Right cardiac atrium (tissue), 5 donors: ENCODE results near the gene LIMK2. TPM values are rescaled to one million over a fixed set of nuclear protein-coding genes. Genes with fewer than 3 reads are reported as not detected.

Source experiments
- ATAC-seq, 2 donors: fragments of 200-7000 bp; cut with Tn5 transposase; one replicate each; pipeline versions ENCODE4 v1.8.0 to v1.9.1; 2020; ENCODE audit warnings: moderate library complexity in 2 of 2, mild to moderate bottlenecking in 1 of 2
- DNase-seq, 3 donors: peaks; one replicate each; pipeline ENCODE4 v3.0.0-alpha.2; 2020
- H3K27ac ChIP-seq: one replicate; pipeline ENCODE4 v1.5.1; 2013; ENCODE audit warnings: mild to moderate bottlenecking, low read length, control low read depth, moderate library complexity
- H3K27me3 ChIP-seq: one replicate; pipeline ENCODE4 v1.6.1; 2013; ENCODE audit not compliant: control insufficient read depth, insufficient read depth
- H3K4me1 ChIP-seq: one replicate; pipeline ENCODE4 v1.6.1; 2013; ENCODE audit warnings: low read length; ENCODE audit not compliant: control insufficient read depth, insufficient read depth
- H3K4me3 ChIP-seq: one replicate; pipeline ENCODE4 v1.5.1; 2013; ENCODE audit warnings: low read length, control low read depth
- H3K9me3 ChIP-seq: one replicate; pipeline ENCODE4 v1.6.1; 2013; ENCODE audit warnings: low read length; ENCODE audit not compliant: control insufficient read depth
- WGBS: extraction: QIAGEN DNeasy Blood & Tissue Kit; methylation state at CpG from one replicate; pipeline ENCODE4 v1.1.7; 2013; 5-methylcytosine and 5-hydroxymethylcytosine counted together
- intact Hi-C, 4 donors: fragments of 100-400 bp; cut with DNase I; formaldehyde crosslinking; loops; one replicate each; pipeline versions ENCODE4 v1.11.0 to v1.14.0; 2022 to 2023
- polyA plus RNA-seq: library from polyadenylated mRNA; stranded (reverse); fragments of 200-250 nt; gene quantifications from one replicate; pipeline ENCODE4 v1.2.3, GENCODE V29; 2013
- total RNA-seq, 4 donors: library from RNA; stranded (reverse); fragmentation: NEBNext Ultra II Directional; extraction: Animal tissue kit (Norgen Biotek cat#: 25700); gene quantifications; one replicate each; pipeline ENCODE4 v1.2.1, GENCODE V29; 2021
- donor health status: healthy with polysubstance abuse.
- donor health status: DM: no; HTN: yes; CAD: no.
- donor health status: DM: no; HTN: no; CAD: no.
- donor health status: DM: no; HTN: yes; CAD: no; lungs with severe emphysema.
- donor health status: DM: yes; HTN: yes; CAD: no.

Gene LIMK2
- total and polyA plus RNA-seq, 5 donors, result 6.5 to 12.1 (median 10.2) TPM

DNA sequence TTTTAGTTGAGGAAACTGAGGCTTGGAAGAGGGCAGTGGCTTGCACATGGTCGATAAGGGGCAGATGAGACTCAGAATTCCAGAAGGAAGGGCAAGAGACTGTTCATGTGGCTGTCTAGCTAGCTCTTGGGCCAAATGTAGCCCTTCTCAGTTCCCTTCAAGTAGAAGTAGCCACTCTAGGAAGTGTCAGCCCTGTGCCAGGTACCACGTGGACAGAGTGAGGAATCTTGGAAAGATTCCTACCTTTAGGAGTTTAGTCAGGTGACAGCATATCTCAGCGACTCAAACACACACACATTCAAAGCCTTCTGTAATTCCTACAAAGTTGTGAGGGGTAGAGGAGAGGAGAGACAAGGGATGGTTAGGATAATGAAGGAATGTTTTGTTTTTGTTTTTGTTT is 61.9 kb downstream of the LIMK2 start:
- DNase-seq (no peak), ATAC-seq (no peak)
- Histone ChIP-seq H3K9me3 (no peaks in the 10 kb centered on the region), H3K27me3 (no peaks in the 10 kb centered on the region), H3K4me1 (no peaks in the 10 kb centered on the region), H3K27ac (no peak overlapping the region), H3K4me3 (no peak overlapping the region)
- intact Hi-C loops, result loop anchor here in 2 of 4 donors (5.0 kb wide), 2 partner anchors 57 to 62 kb away; partner anchors contain the start of gene LIMK2 (in 1 of the 2)
- WGBS, result 82% methylated on average over 3 of the region's 3 CpGs

DNA sequence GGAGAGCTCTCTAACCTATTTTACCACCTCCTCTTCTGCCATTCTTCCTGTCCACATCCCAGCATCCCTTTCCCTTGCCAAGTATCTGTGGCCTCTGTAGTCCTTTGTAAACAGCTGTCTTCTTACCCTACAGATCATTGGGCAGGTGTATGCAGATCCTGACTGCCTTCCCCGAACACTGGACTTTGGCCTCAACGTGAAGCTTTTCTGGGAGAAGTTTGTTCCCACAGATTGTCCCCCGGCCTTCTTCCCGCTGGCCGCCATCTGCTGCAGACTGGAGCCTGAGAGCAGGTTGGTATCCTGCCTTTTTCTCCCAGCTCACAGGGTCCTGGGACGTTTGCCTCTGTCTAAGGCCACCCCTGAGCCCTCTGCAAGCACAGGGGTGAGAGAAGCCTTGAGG is 62.9 kb downstream of the LIMK2 start:
- no peak overlapping the region for H3K4me3 ChIP-seq
- WGBS, result 88% methylated on average over 6 of the region's 6 CpGs
- no peaks in the 10 kb centered on the region for H3K4me1 ChIP-seq
- no peak overlapping the region for H3K27ac ChIP-seq
- DNase-seq, result no peak
- no peak for ATAC-seq
- H3K9me3 ChIP-seq, result no peaks in the 10 kb centered on the region
- H3K27me3 ChIP-seq, result no peaks in the 10 kb centered on the region
- intact Hi-C loops, result no loop called here

- 75% methylated on average over 5 of the region's 5 CpGs for WGBS
Observed at GRCh38 chr22:31275576-31275975, 63.5 kb downstream of the LIMK2 start.

GRCh38 chr22:31276426-31277167 is 64.5 kb downstream of the LIMK2 start:
- ATAC-seq, result no peak
- H3K9me3 ChIP-seq, result no peaks in the 10 kb centered on the region
- H3K4me3 ChIP-seq, result no peak overlapping the region
- no peak overlapping the region for H3K27ac ChIP-seq
- H3K27me3 ChIP-seq, result no peaks in the 10 kb centered on the region
- intact Hi-C loops, result no loop called here
- no peak for DNase-seq
- 94% methylated on average over 67 of the region's 69 CpGs for WGBS
- H3K4me1 ChIP-seq, result no peaks in the 10 kb centered on the region

More at GRCh38 chr22:31275576-31275975, 63.5 kb downstream of the LIMK2 start:
- no peak for DNase-seq
- ATAC-seq, result no peak
- Histone ChIP-seq H3K4me1 (no peaks in the 10 kb centered on the region), H3K27ac (no peak overlapping the region), H3K4me3 (no peak overlapping the region), H3K27me3 (no peaks in the 10 kb centered on the region), H3K9me3 (no peaks in the 10 kb centered on the region)
- intact Hi-C loops, result no loop called here

DNA sequence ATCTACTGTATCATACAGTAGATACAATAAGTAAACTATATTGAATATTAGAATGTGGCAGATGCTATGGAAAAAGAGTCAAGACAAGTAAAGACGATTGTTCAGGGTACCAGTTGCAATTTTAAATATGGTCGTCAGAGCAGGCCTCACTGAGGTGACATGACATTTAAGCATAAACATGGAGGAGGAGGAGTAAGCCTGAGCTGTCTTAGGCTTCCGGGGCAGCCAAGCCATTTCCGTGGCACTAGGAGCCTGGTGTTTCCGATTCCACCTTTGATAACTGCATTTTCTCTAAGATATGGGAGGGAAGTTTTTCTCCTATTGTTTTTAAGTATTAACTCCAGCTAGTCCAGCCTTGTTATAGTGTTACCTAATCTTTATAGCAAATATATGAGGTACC is 65.6 kb downstream of the LIMK2 start:
- Histone ChIP-seq H3K4me3 (no peak overlapping the region), H3K27ac (no peak overlapping the region), H3K27me3 (no peaks in the 10 kb centered on the region), H3K4me1 (no peaks in the 10 kb centered on the region), H3K9me3 (no peaks in the 10 kb centered on the region)
- intact Hi-C loops, result no loop called here
- DNase-seq (no peak), ATAC-seq (no peak)
- WGBS, result 80% methylated on average over 5 of the region's 5 CpGs

DNA sequence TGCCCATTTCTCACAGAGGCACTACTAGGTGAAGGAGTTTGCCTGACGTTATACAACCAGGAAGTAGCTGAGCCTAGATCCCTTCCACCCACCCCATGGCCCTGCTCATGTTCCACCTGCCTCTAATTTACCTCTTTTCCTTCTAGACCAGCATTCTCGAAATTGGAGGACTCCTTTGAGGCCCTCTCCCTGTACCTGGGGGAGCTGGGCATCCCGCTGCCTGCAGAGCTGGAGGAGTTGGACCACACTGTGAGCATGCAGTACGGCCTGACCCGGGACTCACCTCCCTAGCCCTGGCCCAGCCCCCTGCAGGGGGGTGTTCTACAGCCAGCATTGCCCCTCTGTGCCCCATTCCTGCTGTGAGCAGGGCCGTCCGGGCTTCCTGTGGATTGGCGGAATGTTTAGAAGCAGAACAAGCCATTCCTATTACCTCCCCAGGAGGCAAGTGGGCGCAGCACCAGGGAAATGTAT is 66.1 kb downstream of the LIMK2 start:
- WGBS, result 85% methylated on average over 9 of the region's 9 CpGs
- Histone ChIP-seq H3K27ac (no peak overlapping the region), H3K4me1 (no peaks in the 10 kb centered on the region), H3K4me3 (no peak overlapping the region), H3K27me3 (no peaks in the 10 kb centered on the region), H3K9me3 (no peaks in the 10 kb centered on the region)
- no peak for DNase-seq
- intact Hi-C loops, result no loop called here
- ATAC-seq, result no peak

DNA sequence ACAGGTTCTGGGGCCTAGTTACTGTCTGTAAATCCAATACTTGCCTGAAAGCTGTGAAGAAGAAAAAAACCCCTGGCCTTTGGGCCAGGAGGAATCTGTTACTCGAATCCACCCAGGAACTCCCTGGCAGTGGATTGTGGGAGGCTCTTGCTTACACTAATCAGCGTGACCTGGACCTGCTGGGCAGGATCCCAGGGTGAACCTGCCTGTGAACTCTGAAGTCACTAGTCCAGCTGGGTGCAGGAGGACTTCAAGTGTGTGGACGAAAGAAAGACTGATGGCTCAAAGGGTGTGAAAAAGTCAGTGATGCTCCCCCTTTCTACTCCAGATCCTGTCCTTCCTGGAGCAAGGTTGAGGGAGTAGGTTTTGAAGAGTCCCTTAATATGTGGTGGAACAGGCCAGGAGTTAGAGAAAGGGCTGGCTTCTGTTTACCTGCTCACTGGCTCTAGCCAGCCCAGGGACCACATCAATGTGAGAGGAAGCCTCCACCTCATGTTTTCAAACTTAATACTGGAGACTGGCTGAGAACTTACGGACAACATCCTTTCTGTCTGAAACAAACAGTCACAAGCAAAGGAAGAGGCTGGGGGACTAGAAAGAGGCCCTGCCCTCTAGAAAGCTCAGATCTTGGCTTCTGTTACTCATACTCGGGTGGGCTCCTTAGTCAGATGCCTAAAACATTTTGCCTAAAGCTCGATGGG is 66.7 kb downstream of the LIMK2 start:
- no peak for DNase-seq
- Histone ChIP-seq H3K4me1 (no peaks in the 10 kb centered on the region), H3K27me3 (no peaks in the 10 kb centered on the region), H3K4me3 (no peak overlapping the region), H3K27ac (no peak overlapping the region), H3K9me3 (no peaks in the 10 kb centered on the region)
- 70% methylated on average over 6 of the region's 6 CpGs for WGBS
- intact Hi-C loops, result no loop called here
- ATAC-seq, result no peak

GRCh38 chr22:31279327-31279669 is 67.2 kb downstream of the LIMK2 start:
- H3K27me3 ChIP-seq, result no peaks in the 10 kb centered on the region
- DNase-seq, result no peak
- H3K4me1 ChIP-seq, result no peaks in the 10 kb centered on the region
- H3K4me3 ChIP-seq, result no peak overlapping the region
- H3K9me3 ChIP-seq, result no peaks in the 10 kb centered on the region
- no peak overlapping the region for H3K27ac ChIP-seq
- intact Hi-C loops, result no loop called here
- no peak for ATAC-seq

GRCh38 chr22:31279821-31280505 is 67.9 kb downstream of the LIMK2 start:
- H3K4me1 ChIP-seq, result no peaks in the 10 kb centered on the region
- no peak for DNase-seq
- H3K9me3 ChIP-seq, result no peaks in the 10 kb centered on the region
- intact Hi-C loops, result no loop called here
- H3K27ac ChIP-seq, result no peak overlapping the region
- no peaks in the 10 kb centered on the region for H3K27me3 ChIP-seq
- ATAC-seq, result no peak
- H3K4me3 ChIP-seq, result no peak overlapping the region

- Histone ChIP-seq H3K4me1 (no peaks in the 10 kb centered on the region), H3K27ac (peak overlapping the region; percentile 21), H3K4me3 (no peak overlapping the region), H3K27me3 (no peaks in the 10 kb centered on the region), H3K9me3 (no peaks in the 10 kb centered on the region)
- no peak for DNase-seq
- WGBS, result 44% methylated on average over 4 of the region's 4 CpGs
- intact Hi-C loops, result no loop called here
- peak; percentile 12 to 47 for ATAC-seq
Observed at GRCh38 chr22:31281733-31282132, 69.6 kb downstream of the LIMK2 start.

- Histone ChIP-seq H3K4me3 (no peak overlapping the region), H3K9me3 (no peaks in the 10 kb centered on the region), H3K4me1 (no peaks in the 10 kb centered on the region), H3K27me3 (no peaks in the 10 kb centered on the region), H3K27ac (no peak overlapping the region)
- no peak for ATAC-seq
- 76% methylated on average over 8 of the region's 8 CpGs for WGBS
- no peak for DNase-seq
- intact Hi-C loops, result no loop called here
Observed at GRCh38 chr22:31282748-31283468, 70.8 kb downstream of the LIMK2 start.
